ENCODE results near the gene TRIM7.

The TRIM7 gene

DNA sequence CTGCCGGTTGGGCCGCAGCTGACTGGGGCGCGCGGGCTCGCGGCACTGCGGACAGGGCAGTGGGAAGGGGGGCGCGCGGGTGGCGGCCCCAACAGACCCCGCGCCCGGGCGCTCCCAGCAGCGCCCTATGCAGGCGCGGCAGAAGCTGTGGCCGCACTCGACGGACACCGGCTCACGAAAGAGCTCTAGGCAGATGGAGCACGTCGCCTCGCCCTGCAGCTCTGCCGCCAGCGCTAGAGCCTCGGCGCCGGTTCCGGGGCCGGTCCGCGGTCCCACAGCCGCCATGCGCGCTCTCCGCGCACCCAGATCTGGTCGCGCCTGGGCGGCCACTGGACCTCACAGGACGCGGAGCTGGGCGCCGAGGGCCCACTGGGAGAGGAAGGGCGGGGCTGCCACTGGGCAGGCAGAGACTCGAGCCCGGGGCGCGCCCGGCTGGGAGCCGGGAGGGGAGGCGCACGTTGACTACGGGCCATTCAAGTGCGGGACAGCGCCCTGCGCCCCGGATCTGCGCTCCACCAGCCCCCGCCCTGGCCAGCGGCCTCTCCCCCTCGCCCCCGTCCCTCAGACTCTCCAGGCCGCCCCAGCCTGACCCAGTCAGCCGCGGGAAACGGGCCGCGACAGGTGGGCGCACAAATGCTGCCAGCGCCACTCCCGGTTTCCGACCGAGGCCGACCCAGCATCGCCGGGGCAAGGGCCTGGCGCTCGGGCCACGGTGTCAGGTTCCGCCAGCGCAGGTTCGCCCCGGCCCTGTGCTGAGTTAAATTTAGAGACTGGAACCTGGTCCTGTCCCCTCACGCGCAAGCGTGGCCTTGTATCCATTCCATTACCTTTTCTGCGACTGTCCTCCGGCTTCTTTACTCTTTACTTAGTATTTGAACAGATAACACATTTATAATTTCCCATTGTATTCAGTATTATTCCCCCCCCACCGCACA lies at the start of gene TRIM7:
TRIM7 (minus strand) TSS at position 371 of the 935 bp plus-strand sequence; CDS start at position 285, 86 bp downstream.
- no peak for DNase-seq (ENCODE audit: low read depth in 3 of 3)

DNA sequence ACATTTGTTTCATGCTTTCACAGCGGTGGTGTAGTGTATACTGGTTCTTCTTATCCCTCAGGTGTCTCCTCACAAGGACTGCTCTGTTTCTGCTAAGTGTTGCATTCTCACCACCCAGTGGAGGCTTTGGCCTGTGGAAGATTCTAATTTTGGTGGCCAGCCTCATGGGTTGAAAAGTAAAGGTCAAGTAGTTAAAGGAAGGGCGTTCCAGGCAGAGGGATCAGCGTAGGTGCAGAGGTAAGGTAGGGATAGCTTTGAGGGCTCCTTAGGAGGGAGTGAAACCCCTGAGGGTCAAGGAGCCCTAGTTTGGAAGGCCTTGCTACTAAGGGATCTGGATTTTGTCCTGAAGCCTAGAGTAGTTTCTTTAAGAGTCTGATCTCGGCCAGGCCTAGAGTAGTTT lies 43.3 kb upstream of the TRIM7 start:
- DNase-seq (ENCODE audit: low read depth in 3 of 3) = no peak

GRCh38 chr5:181246276-181247049 lies 41.5 kb upstream of the TRIM7 start:
- peak; percentile 75 to 81 (median 75) for DNase-seq (ENCODE audit: low read depth in 3 of 3)

GRCh38 chr5:181245427-181246275 lies 40.7 kb upstream of the TRIM7 start:
- no peak for DNase-seq (ENCODE audit: low read depth in 3 of 3)

GRCh38 chr5:181243564-181244343 lies 38.8 kb upstream of the TRIM7 start, which contains the start of gene RACK1:
Gene RACK1 (minus strand): TSS chr5:181243906. CDS start chr5:181243800, 106 bp downstream.
- peak; percentile 75 to 84 (median 83) for DNase-seq (ENCODE audit: low read depth in 3 of 3)

DNA sequence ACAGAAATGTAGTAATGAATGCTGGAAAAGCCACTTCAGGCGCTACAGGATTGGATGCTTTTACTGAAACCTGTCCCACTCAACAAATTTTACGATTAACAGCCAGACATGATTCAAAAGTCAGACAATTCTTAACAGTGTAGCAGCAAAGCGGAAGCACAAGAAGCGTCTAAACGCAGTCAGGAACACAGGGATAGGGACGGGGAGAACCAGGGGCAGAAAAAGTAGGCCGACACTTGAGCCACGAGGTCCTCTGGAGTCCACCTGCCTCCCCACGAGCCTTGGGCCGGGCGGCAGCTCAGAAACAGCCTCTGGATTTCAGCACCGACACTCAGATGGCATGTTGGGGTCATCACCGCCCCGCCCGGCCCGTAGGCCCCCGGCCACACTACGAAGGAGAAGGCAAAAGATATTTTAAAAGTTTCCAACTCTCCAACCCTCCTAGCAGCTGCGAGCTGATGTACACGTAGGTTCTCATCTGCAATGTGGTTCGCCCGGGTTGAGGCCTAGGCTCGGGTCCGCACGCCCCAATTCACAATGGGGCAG lies 38.1 kb upstream of the TRIM7 start:
- no peak for DNase-seq (ENCODE audit: low read depth in 3 of 3)

GRCh38 chr5:181242031-181242451 lies 37.0 kb upstream of the TRIM7 start:
- DNase-seq (ENCODE audit: low read depth in 3 of 3) = no peak

DNA sequence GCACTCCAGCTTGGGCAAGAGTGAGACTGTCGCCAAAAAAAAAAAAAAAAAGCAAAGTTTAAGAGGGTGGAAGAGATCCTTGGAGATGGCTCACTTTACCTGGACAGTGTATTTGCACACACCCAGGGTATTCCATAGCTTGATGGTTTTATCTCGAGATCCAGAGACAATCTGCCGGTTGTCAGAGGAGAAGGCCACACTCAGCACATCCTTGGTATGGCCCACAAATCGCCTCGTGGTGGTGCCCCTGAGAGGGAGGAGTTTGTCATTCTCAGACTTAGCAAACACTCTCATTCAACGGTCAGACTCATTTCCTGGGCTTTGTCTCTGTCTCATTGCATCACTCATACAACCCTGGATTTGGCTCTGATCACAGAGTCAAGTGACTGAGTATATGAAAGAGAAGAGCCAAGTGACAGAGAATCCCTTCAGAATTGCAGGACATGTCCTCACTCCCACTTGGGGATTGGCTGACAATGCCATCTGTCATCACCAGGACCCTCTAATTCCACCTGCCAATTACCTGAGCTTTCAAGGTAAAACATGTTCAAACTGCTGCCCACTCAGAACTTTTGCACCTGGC lies 36.5 kb upstream of the TRIM7 start:
- no peak for DNase-seq (ENCODE audit: low read depth in 3 of 3)

DNA sequence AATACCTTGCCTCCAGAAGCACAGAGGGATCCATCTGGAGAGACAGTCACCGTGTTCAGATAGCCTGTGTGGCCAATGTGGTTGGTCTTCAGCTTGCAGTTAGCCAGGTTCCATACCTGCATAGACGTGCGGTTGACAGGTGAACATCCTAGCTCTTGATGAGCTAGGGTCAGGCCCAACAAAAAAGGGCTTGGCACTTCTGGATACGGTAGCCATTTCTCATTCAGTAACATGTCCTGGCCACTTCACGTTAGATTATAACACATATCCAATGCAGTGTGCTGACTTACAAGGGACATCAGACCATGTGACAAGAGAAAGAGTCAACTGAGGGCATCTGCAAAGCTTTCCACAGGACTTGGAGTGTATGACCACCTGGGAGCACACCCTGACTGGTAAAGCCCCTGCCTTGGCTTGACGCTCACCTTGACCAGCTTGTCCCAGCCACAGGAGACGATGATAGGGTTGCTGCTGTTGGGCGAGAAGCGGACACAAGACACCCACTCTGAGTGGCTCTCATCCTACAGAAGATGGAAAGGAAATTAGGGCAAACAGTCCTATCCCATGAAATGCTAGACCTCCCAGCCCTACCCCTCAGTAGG lies 34.2 kb upstream of the TRIM7 start:
- no peak for DNase-seq (ENCODE audit: low read depth in 3 of 3)

- no peak for DNase-seq (ENCODE audit: low read depth in 3 of 3)
Measured at GRCh38 chr5:181237729-181238385, 32.9 kb upstream of the TRIM7 start.

GRCh38 chr5:181236954-181237641 lies 32.1 kb upstream of the TRIM7 start:
- DNase-seq (ENCODE audit: low read depth in 3 of 3) = no peak

DNA sequence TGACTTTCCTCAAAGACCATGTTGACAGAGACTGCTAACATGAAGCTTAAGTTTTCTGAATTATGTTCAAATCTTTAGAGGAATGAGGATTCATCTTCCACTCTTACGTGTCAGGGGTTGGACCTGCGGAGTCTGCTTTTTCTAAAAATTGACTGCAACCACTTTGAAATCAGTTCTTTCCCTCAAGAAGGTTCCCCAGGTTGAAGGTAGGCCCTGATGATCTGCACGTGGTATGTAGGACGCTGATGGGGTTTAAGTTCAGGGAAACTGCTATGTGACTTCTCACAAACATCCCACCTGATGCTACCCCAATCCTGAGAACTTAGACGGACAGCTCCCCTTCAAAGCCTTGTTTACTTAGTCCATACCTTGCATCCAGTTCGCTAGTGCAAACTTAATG lies 31.5 kb upstream of the TRIM7 start:
- DNase-seq (ENCODE audit: low read depth in 3 of 3) = no peak

DNA sequence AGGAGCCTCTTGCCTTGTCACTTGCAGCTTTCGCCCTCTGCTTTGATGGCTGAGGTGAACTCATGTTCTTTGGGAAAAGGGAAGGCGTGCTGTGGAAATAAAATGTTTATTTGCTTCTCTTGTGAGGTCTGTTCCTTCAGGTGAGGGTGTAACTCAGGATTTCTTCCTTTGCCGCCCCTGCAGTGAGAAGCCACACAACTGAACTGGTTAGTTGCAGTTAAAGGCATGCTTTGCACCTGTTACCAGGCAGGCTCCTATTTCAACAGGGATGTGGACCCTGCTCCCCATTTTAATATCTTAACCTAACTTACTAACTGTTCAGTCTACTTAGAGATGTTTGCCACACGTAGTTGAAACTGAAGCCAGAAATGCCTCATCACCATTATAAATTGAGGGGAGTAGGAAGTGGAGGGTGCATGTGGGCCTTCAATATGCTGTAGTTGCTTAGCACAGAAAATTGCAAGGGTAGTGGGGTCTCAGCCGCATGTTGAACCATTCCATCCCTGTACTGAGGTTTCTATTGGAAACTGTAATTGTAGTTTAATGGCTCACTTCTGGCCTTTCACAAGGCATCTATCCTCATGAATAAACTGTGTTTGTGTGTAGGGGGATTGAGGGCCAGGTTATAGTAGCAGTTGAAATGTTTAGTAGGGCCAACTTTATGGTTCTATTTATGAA lies 30.8 kb upstream of the TRIM7 start:
- DNase-seq (ENCODE audit: low read depth in 3 of 3) = no peak

DNA sequence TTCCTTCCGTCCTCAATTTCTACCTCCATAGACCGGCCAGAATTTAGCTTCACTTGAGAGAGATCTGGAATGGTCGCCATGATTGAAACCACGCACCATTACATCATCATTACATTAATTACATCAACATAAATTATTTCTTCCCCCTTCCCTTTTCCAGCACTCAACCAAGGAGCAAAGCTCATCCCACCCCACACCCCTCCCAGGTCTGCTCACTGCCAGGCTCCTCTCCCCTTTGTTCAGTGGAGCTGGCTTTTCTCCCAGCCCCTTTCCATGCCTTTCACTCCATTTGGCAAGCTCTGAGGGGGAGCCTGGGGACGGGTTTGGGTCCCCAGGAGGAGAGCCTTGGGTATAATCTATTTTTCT lies 30.3 kb upstream of the TRIM7 start:
- DNase-seq (ENCODE audit: low read depth in 3 of 3) = no peak

DNA sequence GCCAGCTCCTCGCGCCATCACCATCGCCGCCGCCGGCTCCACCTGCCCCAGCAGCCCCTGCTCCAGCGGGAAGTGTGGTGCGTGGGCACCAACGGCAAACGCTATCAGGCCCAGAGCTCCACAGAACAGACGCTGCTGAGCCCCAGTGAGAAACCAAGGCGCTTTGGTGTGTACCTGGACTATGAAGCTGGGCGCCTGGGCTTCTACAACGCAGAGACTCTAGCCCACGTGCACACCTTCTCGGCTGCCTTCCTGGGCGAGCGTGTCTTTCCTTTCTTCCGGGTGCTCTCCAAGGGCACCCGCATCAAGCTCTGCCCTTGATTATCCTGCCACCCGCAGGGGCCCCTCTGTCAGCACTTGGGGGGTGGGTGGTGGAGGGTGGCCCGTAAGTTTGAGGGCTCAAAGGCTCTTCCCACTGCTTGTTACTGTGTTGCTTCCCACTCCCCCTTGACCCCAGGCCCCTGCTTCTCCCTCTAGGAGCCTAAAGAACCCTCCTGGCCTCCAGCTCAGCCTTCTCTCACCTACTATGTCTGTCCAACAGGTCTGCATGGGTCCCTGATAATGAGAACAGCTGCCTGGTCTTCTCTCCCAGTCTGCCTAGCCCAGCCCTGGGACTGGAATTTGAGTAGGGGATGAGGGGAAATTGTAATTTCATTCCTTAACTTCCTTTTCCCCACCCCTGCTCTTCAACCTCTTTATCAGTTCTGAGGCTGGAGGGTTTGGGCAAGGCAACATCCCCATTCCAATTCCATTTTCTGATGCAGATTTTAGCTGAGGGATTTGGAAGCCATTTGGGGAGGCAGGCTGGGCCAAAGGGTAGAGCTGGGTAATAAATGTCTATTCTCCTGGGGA lies 29.7 kb upstream of the TRIM7 start:
- DNase-seq (ENCODE audit: low read depth in 3 of 3) = no peak

DNA sequence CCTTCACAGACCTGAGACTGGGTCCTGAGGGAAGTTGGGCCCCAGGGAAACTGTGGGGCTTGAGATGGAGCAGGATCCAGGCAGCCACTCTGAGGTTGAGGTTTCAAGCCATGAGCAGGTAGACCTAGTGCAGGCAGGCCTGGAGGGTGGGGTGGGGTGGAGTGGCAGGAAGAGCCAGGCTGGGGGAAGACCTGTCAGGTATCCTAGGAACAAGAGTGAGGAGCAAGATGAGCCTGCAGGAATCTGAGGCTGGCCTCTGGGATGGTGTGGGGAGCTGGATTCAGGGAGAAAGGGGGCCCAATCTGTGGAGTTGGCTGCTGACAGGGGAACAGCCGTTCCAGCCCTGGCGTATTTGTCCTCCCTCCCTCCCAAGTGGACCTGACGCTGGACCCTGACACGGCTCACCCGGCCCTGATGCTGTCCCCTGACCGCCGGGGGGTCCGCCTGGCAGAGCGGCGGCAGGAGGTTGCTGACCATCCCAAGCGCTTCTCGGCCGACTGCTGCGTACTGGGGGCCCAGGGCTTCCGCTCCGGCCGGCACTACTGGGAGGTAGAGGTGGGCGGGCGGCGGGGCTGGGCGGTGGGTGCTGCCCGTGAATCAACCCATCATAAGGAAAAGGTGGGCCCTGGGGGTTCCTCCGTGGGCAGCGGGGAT lies 28.9 kb upstream of the TRIM7 start:
- DNase-seq (ENCODE audit: low read depth in 3 of 3) = no peak

Measured in stimulated activated CD4-positive, alpha-beta T cell treated with anti-CD3 and anti-CD28 coated beads, TNF-alpha, amount 100 ng/mL, for 48 hours (primary cell).